ENCODE results near the gene ABHD16B. TPM values are rescaled to one million over a fixed set of nuclear protein-coding genes. Genes with fewer than 3 reads are reported as not detected.

The ABHD16B gene
- total and polyA plus RNA-seq, 2 of the 13 experiments (the other 11 are each of a cell fraction or from before 2014, with no cell fraction given), result not detected

DNA sequence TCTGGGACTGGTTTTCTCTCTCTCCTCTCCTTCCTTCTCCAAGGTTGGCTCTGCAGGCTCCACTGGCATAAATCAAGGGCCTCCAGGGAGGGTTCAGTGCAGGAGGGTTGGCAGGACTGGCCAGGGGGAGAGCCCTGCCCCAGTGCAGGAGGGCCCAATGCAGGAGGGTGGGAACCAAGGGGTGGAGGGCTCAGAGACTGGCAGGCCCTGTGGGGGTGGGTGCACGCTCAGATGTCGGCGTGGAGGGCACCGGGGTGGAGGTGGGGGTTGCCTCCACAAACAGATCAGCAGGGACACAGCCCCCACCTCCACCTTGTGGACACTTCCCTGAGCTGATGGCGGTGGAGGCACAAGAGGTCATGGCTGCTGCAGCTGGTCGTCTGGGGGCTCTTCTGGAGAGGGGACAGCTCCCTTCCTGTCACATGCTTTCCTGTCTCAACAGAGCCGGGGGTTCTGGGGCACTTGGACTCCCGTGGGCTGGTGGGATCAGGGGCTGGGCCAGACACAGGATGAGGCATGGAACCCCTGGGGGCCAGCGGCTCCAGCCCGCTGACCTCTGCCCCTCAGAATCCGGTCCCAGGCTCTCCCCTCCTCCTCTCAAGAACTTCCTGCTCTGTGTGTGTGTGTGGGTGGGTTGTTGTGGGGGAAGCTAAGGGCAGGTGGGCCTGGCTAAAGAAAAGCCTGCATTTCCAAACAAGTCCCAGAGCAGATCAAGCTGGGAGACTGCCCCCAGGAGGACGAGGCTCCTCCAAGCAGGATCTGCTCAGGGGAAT lies 2.7 kb upstream of the ABHD16B start (continued):
- TF ChIP-seq, protein P1, sequence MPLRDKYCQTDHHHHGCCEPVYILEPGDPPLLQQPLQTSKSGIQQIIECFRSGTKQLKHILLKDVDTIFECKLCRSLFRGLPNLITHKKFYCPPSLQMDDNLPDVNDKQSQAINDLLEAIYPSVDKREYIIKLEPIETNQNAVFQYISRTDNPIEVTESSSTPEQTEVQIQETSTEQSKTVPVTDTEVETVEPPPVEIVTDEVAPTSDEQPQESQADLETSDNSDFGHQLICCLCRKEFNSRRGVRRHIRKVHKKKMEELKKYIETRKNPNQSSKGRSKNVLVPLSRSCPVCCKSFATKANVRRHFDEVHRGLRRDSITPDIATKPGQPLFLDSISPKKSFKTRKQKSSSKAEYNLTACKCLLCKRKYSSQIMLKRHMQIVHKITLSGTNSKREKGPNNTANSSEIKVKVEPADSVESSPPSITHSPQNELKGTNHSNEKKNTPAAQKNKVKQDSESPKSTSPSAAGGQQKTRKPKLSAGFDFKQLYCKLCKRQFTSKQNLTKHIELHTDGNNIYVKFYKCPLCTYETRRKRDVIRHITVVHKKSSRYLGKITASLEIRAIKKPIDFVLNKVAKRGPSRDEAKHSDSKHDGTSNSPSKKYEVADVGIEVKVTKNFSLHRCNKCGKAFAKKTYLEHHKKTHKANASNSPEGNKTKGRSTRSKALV (CRISPR knock-in tag; IDR thresholded peaks at IDR 0.05), result peak; percentile 70
- TF ChIP-seq HMG20A (CRISPR knock-in tag; IDR thresholded peaks at IDR 0.05; ENCODE audit: borderline replicate concordance), result no peak
- TF ChIP-seq FOXK1 (CRISPR knock-in tag; IDR thresholded peaks at IDR 0.05; ENCODE audit: borderline replicate concordance, low read depth), result peak; percentile 60; the same call in 1 of the 2 replicates
- no peak for TF ChIP-seq HHEX (CRISPR knock-in tag; IDR thresholded peaks at IDR 0.05)
- no peak for TF ChIP-seq ZNF382 (CRISPR knock-in tag; IDR thresholded peaks at IDR 0.05; ENCODE audit: borderline replicate concordance)
- peak; percentile 64; the same call in 1 of the 2 replicates for TF ChIP-seq ZNF205 (CRISPR knock-in tag; IDR thresholded peaks at IDR 0.05)
- TF ChIP-seq, protein P2, sequence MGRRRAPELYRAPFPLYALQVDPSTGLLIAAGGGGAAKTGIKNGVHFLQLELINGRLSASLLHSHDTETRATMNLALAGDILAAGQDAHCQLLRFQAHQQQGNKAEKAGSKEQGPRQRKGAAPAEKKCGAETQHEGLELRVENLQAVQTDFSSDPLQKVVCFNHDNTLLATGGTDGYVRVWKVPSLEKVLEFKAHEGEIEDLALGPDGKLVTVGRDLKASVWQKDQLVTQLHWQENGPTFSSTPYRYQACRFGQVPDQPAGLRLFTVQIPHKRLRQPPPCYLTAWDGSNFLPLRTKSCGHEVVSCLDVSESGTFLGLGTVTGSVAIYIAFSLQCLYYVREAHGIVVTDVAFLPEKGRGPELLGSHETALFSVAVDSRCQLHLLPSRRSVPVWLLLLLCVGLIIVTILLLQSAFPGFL (CRISPR knock-in tag; IDR thresholded peaks at IDR 0.05), result no peak
- TF ChIP-seq HNRNPLL (IDR thresholded peaks at IDR 0.05; ENCODE audit: low read depth, low read length, poor library complexity, severe bottlenecking), result no peak
- TF ChIP-seq, protein P3, sequence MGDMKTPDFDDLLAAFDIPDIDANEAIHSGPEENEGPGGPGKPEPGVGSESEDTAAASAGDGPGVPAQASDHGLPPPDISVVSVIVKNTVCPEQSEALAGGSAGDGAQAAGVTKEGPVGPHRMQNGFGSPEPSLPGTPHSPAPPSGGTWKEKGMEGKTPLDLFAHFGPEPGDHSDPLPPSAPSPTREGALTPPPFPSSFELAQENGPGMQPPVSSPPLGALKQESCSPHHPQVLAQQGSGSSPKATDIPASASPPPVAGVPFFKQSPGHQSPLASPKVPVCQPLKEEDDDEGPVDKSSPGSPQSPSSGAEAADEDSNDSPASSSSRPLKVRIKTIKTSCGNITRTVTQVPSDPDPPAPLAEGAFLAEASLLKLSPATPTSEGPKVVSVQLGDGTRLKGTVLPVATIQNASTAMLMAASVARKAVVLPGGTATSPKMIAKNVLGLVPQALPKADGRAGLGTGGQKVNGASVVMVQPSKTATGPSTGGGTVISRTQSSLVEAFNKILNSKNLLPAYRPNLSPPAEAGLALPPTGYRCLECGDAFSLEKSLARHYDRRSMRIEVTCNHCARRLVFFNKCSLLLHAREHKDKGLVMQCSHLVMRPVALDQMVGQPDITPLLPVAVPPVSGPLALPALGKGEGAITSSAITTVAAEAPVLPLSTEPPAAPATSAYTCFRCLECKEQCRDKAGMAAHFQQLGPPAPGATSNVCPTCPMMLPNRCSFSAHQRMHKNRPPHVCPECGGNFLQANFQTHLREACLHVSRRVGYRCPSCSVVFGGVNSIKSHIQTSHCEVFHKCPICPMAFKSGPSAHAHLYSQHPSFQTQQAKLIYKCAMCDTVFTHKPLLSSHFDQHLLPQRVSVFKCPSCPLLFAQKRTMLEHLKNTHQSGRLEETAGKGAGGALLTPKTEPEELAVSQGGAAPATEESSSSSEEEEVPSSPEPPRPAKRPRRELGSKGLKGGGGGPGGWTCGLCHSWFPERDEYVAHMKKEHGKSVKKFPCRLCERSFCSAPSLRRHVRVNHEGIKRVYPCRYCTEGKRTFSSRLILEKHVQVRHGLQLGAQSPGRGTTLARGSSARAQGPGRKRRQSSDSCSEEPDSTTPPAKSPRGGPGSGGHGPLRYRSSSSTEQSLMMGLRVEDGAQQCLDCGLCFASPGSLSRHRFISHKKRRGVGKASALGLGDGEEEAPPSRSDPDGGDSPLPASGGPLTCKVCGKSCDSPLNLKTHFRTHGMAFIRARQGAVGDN (CRISPR knock-in tag; IDR thresholded peaks at IDR 0.05), result peak; percentile 92
- no peak for TF ChIP-seq ZNF781 (CRISPR knock-in tag; IDR thresholded peaks at IDR 0.05; ENCODE audit: borderline replicate concordance, not compliant biosample characterization)
- TF ChIP-seq ZNF605 (CRISPR knock-in tag; IDR thresholded peaks at IDR 0.05), result peak; percentile 84; the same call in 1 of the 2 replicates
- no peak; the same call in 1 of the 2 replicates for TF ChIP-seq DR1 (CRISPR knock-in tag; IDR thresholded peaks at IDR 0.05)
- TF ChIP-seq, protein P4, sequence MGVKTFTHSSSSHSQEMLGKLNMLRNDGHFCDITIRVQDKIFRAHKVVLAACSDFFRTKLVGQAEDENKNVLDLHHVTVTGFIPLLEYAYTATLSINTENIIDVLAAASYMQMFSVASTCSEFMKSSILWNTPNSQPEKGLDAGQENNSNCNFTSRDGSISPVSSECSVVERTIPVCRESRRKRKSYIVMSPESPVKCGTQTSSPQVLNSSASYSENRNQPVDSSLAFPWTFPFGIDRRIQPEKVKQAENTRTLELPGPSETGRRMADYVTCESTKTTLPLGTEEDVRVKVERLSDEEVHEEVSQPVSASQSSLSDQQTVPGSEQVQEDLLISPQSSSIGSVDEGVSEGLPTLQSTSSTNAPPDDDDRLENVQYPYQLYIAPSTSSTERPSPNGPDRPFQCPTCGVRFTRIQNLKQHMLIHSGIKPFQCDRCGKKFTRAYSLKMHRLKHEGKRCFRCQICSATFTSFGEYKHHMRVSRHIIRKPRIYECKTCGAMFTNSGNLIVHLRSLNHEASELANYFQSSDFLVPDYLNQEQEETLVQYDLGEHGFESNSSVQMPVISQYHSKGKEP (CRISPR knock-in tag; IDR thresholded peaks at IDR 0.05), result no peak
- peak; percentile 56 for TF ChIP-seq FOXP4 (CRISPR knock-in tag; IDR thresholded peaks at IDR 0.05)
- no peak for TF ChIP-seq FOSL2 (CRISPR knock-in tag; IDR thresholded peaks at IDR 0.05)
- peak; percentile 40; the same call in 1 of the 2 replicates for TF ChIP-seq ZNF235 (CRISPR knock-in tag; IDR thresholded peaks at IDR 0.05; ENCODE audit: borderline replicate concordance)
- peak; percentile 93 for TF ChIP-seq CC2D1A (CRISPR knock-in tag; IDR thresholded peaks at IDR 0.05)
- 0 out of 2 replicates have a peak, but pooled peaks have one; percentile 49 for TF ChIP-seq ARID2 (CRISPR knock-in tag; IDR thresholded peaks at IDR 0.05; ENCODE audit: borderline replicate concordance)

Measured in HepG2 (cell line).